Inferior parietal cortex (tissue), 1 donor: ENCODE measurements around the gene PPP1R12A.

Experiments
- DNase-seq: peaks from one replicate; pipeline ENCODE4 v3.0.0-alpha.2; 2016; ENCODE audit errors: extremely low spot score

The PPP1R12A gene

DNA sequence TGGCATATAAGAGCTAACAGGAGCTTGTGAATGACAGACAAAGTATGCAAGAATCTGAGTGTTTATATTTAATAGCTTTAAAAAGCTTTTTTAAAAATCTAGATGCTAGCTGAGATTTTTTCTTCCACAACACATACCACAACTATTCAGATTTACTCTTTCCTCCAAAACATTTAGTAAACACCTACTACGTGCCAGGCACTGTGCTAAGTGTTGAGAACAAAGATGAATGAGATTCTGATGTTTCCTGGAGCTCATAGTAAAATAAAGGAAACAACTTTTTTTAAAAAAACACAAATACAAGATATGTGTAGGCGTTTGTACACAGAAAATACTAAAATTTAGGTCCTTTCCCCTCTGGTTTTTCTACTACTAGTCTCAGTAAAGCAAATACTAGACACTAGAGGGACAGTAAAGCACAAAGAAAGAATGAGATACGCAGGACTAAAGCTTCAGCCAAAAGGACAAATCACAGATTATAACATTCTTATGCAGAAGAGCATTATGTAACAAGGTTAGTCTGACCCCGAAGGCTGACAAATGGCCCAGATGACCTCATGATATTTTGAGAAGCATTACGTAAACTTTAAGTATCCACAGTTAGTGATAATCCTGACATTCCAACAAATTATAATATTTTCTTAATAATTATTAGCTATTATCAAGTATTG, 165.6 kb downstream of the PPP1R12A start:
- no peak for DNase-seq

DNA sequence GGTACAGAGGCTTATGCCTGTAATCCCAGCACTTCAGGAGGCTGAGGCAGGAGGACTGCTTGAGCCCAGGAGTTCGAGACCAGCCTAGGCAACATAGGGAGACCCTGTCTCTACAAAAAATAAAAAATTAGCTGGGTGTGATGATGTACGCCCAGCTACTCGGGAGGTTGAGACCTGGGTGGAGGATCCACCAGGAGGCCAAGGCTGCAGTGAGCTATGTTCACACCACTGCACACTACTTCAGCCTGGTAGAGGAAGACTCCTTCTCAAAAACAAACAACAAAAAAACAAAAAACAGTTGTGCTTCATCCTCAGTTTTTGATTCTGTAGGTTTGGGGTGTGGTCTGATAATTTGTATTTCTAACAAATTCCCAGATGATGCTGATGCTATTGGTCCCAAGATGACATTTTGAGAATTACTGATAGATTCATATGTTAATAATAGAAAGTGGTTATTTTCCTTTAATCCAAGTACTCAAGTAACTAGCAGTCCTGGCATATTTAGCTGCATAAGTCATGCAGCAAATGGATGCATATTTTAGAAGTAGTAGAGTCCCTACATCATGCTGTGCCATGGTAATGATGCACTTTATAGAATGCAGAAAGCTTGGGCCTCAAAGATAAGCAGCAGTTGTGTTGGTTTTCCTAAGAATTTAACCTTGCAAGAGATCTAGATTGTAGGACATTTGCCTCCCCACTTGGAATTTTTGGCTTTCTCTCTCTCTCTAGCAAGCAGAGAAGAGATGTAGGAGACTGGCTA, 168.0 kb downstream of the PPP1R12A start:
- no peak for DNase-seq

DNA sequence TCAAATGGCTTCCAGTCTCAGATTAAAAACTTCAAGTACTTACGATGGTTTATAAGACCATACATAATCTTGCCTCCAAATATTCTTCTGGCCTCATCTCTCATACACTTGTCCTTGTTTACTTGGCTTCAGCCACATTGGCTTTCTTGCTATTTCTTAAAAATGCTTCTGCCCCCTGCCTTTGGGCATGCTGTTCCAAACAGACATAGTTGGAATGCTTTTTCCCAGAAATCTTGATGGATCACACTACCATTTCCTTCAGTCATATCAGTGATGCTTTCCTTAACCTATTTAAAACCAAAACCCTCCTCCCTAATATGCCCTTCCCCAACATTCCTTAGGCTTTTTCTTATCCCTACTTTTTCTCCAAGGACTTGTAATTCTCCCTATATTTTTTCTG, 169.7 kb downstream of the PPP1R12A start:
- no peak for DNase-seq

DNA sequence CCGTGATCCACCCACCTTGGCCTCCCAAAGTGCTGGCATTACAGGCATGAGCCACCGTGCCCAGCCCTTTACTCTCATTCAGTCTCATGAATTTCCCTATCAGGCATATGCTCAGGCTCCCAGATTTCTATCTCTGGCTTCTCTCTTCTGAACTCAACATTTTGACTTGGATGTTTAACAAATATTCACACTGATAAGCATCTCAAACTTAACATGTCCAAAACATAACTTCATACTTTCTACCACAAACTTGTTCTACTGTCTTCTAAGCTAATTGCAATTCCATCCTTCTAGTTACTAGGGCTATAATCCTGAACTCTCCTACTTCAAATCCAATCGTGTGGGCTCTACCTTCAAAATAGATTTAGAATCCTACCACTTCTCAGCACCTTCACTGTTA, 170.3 kb downstream of the PPP1R12A start:
- DNase-seq = no peak

DNA sequence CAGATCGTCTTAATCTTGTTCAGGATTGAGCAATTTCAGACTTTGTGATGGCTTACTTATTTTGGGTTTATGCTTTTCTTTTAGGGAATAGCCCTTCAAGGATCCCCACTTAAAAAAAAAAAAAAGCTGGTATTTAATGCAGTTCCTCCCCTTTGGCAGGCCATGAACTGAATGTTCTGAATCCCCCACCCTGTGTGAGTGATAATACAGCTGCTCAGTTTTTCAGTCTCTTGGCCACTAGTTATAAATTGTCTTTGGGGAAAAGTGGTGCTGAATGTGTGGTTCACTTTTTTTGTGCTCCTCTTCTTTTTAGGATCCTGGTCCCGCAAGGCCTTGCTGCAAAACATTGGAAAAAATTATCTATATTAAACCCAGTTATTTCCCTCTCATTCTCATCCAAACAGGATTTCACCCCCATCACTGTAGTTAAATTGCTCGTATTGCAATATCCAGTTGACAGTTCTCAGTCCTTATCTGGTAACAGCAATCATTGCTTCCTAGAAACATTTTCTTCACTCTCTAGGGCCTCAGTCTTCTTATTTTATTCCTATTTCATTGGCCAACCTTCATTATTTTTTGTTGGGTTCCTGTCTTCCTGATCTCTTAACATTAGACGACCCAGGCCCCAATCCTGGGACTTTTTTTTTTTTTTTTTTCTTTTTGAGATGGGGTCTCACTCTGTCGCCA, 171.0 kb downstream of the PPP1R12A start:
- no peak for DNase-seq

DNA sequence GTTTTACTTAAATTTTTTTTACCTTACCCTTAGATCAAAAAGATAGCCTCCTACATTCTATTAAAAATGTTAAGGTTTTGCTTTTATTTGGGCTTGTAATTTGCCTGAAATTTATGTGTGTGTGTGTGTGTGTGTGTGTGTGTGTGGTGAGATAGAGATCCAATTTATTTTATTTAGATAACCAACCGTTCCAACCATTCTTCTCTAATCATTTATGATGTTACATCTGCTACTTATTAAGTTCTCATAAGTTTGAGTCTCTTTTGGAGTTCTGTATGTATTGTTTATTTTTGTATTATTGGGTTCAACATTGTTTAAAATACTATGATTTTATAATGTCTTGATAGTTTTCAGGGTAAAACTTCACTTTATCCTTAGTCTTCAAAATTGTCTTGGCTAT, 173.6 kb downstream of the PPP1R12A start:
- no peak for DNase-seq

DNA sequence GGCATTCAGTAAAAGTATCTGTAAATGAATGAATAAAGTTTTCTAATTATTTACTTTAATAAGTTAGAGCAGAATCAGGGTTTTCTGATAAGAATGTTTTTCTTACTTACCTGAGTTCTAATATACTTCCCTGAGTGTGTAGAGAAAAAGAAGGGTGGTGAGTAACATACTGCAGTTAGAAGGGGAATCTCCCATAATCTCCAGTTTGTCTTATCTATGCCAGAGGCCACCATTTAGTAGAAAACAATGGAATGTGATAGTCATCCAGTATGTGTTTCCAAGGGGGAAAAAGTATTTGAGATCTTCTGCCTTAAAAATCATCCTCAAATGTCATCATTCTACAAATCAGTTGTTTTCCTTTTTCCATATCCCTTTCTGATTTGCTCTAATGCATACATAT, 187.6 kb downstream of the PPP1R12A start:
- no peak for DNase-seq

DNA sequence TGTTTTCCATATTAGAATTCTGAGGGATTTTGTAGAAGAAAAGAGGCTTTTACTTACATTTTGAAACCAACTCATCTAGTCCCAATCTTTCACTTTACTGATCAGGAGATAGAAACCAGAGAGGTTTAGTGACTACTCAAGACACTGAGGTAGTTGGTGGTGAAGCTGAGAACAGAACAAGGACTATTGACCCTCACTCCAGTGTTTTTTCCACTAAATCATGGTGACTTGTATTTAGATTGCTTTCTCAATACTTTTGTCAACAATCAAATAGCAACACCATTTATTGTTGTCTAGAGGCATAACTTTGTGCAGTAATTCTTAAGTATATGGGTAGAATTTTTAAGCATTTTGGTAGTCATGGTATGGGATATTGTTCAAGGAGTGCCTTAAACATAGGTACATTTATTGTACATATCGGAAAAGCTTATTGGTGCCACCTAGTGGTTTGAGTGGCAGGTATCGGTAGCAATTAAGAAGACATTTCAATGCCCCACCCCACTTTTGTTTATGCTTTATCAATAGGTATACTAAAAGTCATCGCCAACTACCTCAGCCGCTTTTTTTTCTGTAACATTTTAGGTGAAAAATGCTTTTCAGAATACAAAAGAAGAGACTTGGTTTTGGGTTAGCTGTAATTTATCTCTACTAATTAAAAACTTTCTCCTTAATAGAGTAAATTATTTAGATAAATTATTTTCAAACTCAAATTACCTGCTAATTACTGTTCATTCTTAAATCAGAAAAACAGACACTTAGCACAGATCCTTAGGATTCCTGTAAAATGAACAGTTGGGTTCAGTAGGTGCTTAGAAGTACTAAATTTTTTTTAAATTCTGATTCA, 196.8 kb downstream of the PPP1R12A start:
- peak; percentile 36 for DNase-seq

DNA sequence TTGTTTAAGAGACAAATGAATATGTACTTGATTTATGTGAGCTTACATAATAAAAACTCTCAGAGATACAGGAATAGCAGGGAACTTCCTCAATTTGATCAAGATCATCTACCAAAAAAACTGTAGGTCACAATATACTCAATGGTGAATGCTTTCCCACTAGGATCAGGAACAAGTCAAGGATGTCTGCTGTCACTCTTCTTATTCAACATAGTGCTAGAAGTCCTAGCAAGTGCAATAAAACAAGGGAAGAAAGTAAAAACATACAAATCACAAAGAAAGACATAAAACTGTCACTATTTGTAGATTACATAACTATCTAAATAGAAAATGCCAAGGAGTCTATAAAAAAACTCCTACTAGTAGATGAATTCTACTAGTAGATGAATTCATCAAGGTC, 202.3 kb downstream of the PPP1R12A start:
- DNase-seq = no peak

DNA sequence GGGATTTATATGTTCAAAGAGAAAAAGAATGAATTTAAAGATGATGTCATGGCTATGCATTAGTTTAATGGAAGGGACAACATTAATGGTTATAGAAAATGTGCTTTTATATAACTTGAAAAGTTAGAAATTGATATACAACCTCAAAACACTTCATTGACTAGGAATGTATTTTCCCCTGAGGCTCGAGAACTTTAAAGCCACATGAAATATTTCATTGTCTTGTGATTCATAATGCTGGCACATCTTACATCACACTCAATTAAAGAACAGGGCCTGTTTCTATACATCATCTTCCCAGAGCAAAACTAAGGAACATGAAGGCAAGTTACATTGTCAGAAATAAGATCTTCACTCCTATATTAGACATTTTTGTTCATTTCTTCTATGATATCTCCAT, 208.9 kb downstream of the PPP1R12A start:
- DNase-seq = no peak
